CD14-positive monocyte (primary cell): ENCODE results near the gene NELL1. TPM values are rescaled to one million over a fixed set of nuclear protein-coding genes. Genes with fewer than 3 reads are reported as not detected.

Source experiments
- DNase-seq, 3 donors: peaks; one replicate each; pipeline ENCODE4 v3.0.0-alpha.2; 2011 to 2022
- H2AFZ ChIP-seq: 2 replicates; pipeline ENCODE4 v1.6.0; 2012; ENCODE audit warnings: mild to moderate bottlenecking, low read depth, low read length, inconsistent platforms; ENCODE audit not compliant: insufficient read depth, poor library complexity, severe bottlenecking
- H3K27ac ChIP-seq, 2 donors: 1 replicate in 1 of 2; 2 replicates in 1 of 2; pipeline ENCODE4 v1.5.1; 2012 to 2013; ENCODE audit warnings: low read length in 2 of 2, control low read depth in 1 of 2, inconsistent platforms in 1 of 2, low read depth in 1 of 2, mild to moderate bottlenecking in 1 of 2
- H3K27me3 ChIP-seq, 2 donors: one replicate each; pipeline versions ENCODE4 v1.6.0 to v1.6.1; 2011 to 2013; ENCODE audit warnings: low read length in 2 of 2; ENCODE audit not compliant: control insufficient read depth in 2 of 2, insufficient read depth in 2 of 2
- H3K36me3 ChIP-seq, 2 donors: replicated peaks in 1 of 2; 1 replicate in 1 of 2; 2 replicates in 1 of 2; pipeline versions ENCODE4 v1.5.1 to v1.6.1; 2012 to 2013; ENCODE audit warnings: low read length in 2 of 2, control low read depth in 1 of 2, inconsistent platforms in 1 of 2, mild to moderate bottlenecking in 1 of 2; ENCODE audit not compliant: insufficient read depth in 2 of 2, control insufficient read depth in 1 of 2
- H3K4me1 ChIP-seq, 2 donors: 1 replicate in 1 of 2; 2 replicates in 1 of 2; pipeline versions ENCODE4 v1.5.1 to v1.6.1; 2012 to 2013; ENCODE audit warnings: low read length in 2 of 2, control low read depth in 1 of 2, inconsistent platforms in 1 of 2, mild to moderate bottlenecking in 1 of 2, moderate library complexity in 1 of 2; ENCODE audit not compliant: insufficient read depth in 2 of 2, control insufficient read depth in 1 of 2
- H3K4me2 ChIP-seq: replicated peaks from 2 replicates; pipeline ENCODE3; 2012; ENCODE audit warnings: low read length, moderate library complexity, mild to moderate bottlenecking; ENCODE audit not compliant: poor library complexity, severe bottlenecking; ENCODE audit errors: extremely low read depth
- H3K4me3 ChIP-seq, 3 experiments: fragments of 200-600 bp in 1 of 3; sonication (generic) in 1 of 3; replicated peaks in 1 of 3; 1 replicate in 2 of 3; 2 replicates in 1 of 3; pipeline ENCODE4 v1.5.1; 2011 to 2013; ENCODE audit warnings: low read length in 3 of 3, mild to moderate bottlenecking in 3 of 3, control low read depth in 2 of 3, low read depth in 2 of 3, inconsistent platforms in 1 of 3, moderate library complexity in 1 of 3
- H3K79me2 ChIP-seq: 2 replicates; pipeline ENCODE4 v1.6.0; 2012; ENCODE audit warnings: mild to moderate bottlenecking, control low read depth, inconsistent platforms, low read length, moderate library complexity; ENCODE audit not compliant: insufficient read depth
- H3K9ac ChIP-seq: 2 replicates; pipeline ENCODE4 v1.6.0; 2017; ENCODE audit warnings: low read length, mild to moderate bottlenecking; ENCODE audit not compliant: insufficient read depth, poor library complexity, severe bottlenecking
- H3K9me3 ChIP-seq, 2 donors: replicated peaks in 1 of 2; 1 replicate in 1 of 2; 2 replicates in 1 of 2; pipeline versions ENCODE4 v1.5.1 to v1.6.1; 2012 to 2013; ENCODE audit warnings: low read length in 2 of 2, control low read depth in 1 of 2; ENCODE audit not compliant: control insufficient read depth in 1 of 2, insufficient read depth in 1 of 2
- H4K20me1 ChIP-seq: 2 replicates; pipeline ENCODE4 v1.6.0; 2012; ENCODE audit warnings: mild to moderate bottlenecking, low read length, control low read depth, moderate library complexity; ENCODE audit not compliant: insufficient read depth
- H3K27ac Mint-ChIP-seq, 7 donors: one replicate each; pipeline ENCODE4 v1.8.0; 2020; ENCODE audit warnings: mild to moderate bottlenecking in 7 of 7, mixed read lengths in 7 of 7, moderate library complexity in 6 of 7, inconsistent platforms in 2 of 7
- H3K27me3 Mint-ChIP-seq, 3 donors: one replicate each; pipeline ENCODE4 v1.8.0; 2021 to 2022; ENCODE audit warnings: low read depth in 3 of 3, mild to moderate bottlenecking in 3 of 3, mixed read lengths in 3 of 3, moderate library complexity in 3 of 3, inconsistent platforms in 1 of 3
- H3K36me3 Mint-ChIP-seq, 2 donors: one replicate each; pipeline ENCODE4 v1.8.0; 2020; ENCODE audit warnings: mixed read lengths in 2 of 2, inconsistent platforms in 1 of 2, mild to moderate bottlenecking in 1 of 2
- H3K4me1 Mint-ChIP-seq: one replicate; pipeline ENCODE4 v1.8.0; 2020; ENCODE audit warnings: mild to moderate bottlenecking, mixed read lengths
- H3K4me3 Mint-ChIP-seq, 2 donors: one replicate each; pipeline ENCODE4 v1.8.0; 2020; ENCODE audit warnings: mild to moderate bottlenecking in 2 of 2, mixed read lengths in 2 of 2, moderate library complexity in 1 of 2
- H3K9me3 Mint-ChIP-seq, 7 donors: one replicate each; pipeline ENCODE4 v1.8.0; 2020 to 2022; ENCODE audit warnings: mixed read lengths in 7 of 7, mild to moderate bottlenecking in 6 of 7, moderate library complexity in 6 of 7, inconsistent platforms in 2 of 7
- WGBS: methylation state at CpG from one replicate; pipeline ENCODE4 v1.1.5; 2013; ENCODE audit warnings: missing lambda C conversion rate; ENCODE audit not compliant: insufficient coverage; 5-methylcytosine and 5-hydroxymethylcytosine counted together
- intact Hi-C, 2 donors: fragments of 100-400 bp; cut with micrococcal nuclease; formaldehyde crosslinking; loops; one replicate each; pipeline versions ENCODE4 v1.15.0 to v1.15.1; 2023
- polyA plus RNA-seq, 3 donors: library from polyadenylated mRNA; depleted of rRNA in 1 of 3; unstranded in 2 of 3; stranded (reverse) in 1 of 3; fragments of 300-500 nt in 2 of 3; fragments of >200 nt in 1 of 3; fragmentation: Illumina TruSeq in 2 of 3; gene quantifications; 1 replicate in 2 of 3; 2 replicates in 1 of 3; pipeline ENCODE4 v1.2.3, GENCODE V29; 2012 to 2021
- TF ChIP-seq, protein P1 (sequence below): fragments of 200-600 bp; IDR thresholded peaks from one replicate; pipeline ENCODE4 v1.8.0; 2022; ENCODE audit warnings: antibody characterized with exemption, mild to moderate bottlenecking

NELL1 gene
- polyA plus RNA-seq, 3 donors: not detected

DNA sequence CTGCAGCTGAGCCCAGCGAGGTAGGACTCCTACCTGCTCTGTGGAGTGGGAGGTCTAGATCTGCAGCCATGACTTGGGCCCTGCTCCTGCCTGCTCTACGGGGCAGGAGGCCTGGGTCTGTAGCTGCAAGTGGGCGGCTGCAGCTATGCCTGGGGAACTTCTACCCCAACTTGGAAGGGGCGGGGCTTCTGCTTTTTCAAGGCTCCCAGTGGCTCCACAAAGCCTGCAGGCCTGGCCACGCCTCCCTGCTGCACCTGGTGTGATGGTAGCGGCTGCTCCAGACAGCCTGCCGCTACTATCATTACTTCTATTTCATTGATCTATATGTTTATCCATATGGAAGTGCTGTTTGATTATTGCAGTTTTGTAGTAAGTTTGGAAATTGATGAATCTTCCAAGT lies 121.2 kb downstream of the NELL1 start:
- no peaks in the 10 kb centered on the region for H3K27me3 ChIP-seq
- H3K4me3 ChIP-seq: no peak overlapping the region
- no peak overlapping the region for H3K27ac Mint-ChIP-seq
- no peak overlapping the region for H2AFZ ChIP-seq
- no peak for DNase-seq
- H3K9me3 ChIP-seq: peaks cover 0 to 7% of the 10 kb centered on the region in 2 donors
- H3K79me2 ChIP-seq: no peaks in the 10 kb centered on the region
- intact Hi-C loops: no loop called here
- H4K20me1 ChIP-seq: no peaks in the 10 kb centered on the region
- peaks cover 0 to 7% (median 0%) of the 10 kb centered on the region in 7 donors for H3K9me3 Mint-ChIP-seq
- H3K4me1 ChIP-seq: no peaks in the 10 kb centered on the region
- H3K27me3 Mint-ChIP-seq: peaks cover 0 to under 1% (median 0%) of the 10 kb centered on the region in 3 donors
- WGBS: 95% methylated on average over 4 of the region's 7 CpGs
- no peaks in the 10 kb centered on the region for H3K36me3 Mint-ChIP-seq
- H3K4me2 ChIP-seq: no peak overlapping the region
- H3K4me3 Mint-ChIP-seq: no peak overlapping the region
- TF ChIP-seq, protein P1, sequence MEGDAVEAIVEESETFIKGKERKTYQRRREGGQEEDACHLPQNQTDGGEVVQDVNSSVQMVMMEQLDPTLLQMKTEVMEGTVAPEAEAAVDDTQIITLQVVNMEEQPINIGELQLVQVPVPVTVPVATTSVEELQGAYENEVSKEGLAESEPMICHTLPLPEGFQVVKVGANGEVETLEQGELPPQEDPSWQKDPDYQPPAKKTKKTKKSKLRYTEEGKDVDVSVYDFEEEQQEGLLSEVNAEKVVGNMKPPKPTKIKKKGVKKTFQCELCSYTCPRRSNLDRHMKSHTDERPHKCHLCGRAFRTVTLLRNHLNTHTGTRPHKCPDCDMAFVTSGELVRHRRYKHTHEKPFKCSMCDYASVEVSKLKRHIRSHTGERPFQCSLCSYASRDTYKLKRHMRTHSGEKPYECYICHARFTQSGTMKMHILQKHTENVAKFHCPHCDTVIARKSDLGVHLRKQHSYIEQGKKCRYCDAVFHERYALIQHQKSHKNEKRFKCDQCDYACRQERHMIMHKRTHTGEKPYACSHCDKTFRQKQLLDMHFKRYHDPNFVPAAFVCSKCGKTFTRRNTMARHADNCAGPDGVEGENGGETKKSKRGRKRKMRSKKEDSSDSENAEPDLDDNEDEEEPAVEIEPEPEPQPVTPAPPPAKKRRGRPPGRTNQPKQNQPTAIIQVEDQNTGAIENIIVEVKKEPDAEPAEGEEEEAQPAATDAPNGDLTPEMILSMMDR: no peak
- H3K36me3 ChIP-seq: no peaks in the 10 kb centered on the region
- H3K9ac ChIP-seq: no peak overlapping the region
- no peak overlapping the region for H3K27ac ChIP-seq
- H3K4me1 Mint-ChIP-seq: no peaks in the 10 kb centered on the region

DNA sequence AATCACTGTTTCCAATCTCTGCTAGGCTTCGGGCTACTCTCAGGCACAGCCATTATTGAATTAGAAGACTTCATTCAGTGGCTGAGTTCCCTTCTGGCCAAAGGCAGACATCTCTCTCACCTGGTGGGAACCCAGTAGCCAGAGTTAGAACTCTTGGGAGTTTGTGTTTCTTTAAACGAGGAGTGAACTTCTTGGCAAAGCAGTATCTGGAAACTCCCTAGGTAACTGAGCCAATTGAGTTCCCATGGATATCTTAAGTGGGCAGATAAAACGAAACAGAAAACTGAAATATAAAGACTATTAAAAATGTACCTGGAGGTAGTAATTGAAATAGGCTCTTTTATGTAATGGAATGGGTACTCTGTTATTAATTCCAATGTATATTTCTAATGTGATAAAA lies 125.6 kb downstream of the NELL1 start:
- H3K27ac Mint-ChIP-seq: no peak overlapping the region
- Histone ChIP-seq H3K9ac (no peak overlapping the region), H3K36me3 (no peaks in the 10 kb centered on the region), H3K9me3 (peaks cover 0 to 7% of the 10 kb centered on the region in 2 donors), H3K27ac (no peak overlapping the region), H2AFZ (no peak overlapping the region), H3K4me1 (no peaks in the 10 kb centered on the region), H3K4me2 (no peak overlapping the region), H4K20me1 (no peaks in the 10 kb centered on the region), H3K79me2 (no peaks in the 10 kb centered on the region), H3K4me3 (no peak overlapping the region), H3K27me3 (no peaks in the 10 kb centered on the region)
- DNase-seq: no peak
- H3K4me3 Mint-ChIP-seq: no peak overlapping the region
- H3K4me1 Mint-ChIP-seq: no peaks in the 10 kb centered on the region
- no peaks in the 10 kb centered on the region for H3K36me3 Mint-ChIP-seq
- H3K9me3 Mint-ChIP-seq: peaks cover 0 to 17% (median 4%) of the 10 kb centered on the region in 7 donors
- WGBS: 91% methylated on average over 1 of the region's 3 CpGs
- peaks cover 0 to 1% (median 0%) of the 10 kb centered on the region in 3 donors for H3K27me3 Mint-ChIP-seq
- intact Hi-C loops: no loop called here
- TF ChIP-seq, protein P1: no peak
